Measurements from ENCODE around the gene PRKN. TPM values are rescaled to one million over a fixed set of nuclear protein-coding genes. Genes with fewer than 3 reads are reported as not detected.

The PRKN gene
- total RNA-seq, 1 experiment from 2014 or later = 2.0 TPM

DNA sequence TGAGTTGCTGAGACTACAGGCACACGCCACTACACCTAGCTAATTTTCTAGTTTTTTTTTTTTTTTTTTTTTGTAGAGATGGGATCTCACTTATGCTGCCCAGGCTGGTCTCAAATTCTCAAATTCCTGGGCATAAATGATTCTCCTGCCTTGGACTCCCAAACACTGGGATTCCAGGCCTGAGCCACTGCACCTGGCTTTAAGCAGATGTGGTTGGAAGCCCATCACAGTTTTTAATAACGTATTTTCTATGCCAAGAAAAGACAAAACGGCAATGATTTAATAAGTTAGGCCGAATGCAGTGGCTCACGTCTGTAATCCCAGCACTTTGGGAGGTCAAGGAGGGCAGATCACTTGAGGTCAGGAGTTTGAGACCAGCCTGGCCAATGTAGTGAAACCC, 456.6 kb downstream of the PRKN start:
- Histone ChIP-seq H2BK12ac (ENCODE audit: insufficient read length, low read depth, low read length) (no peak overlapping the region), H3K18ac (ENCODE audit: insufficient read length, low read depth, low read length) (no peak overlapping the region), H3K79me2 (ENCODE audit: insufficient read depth, low read length) (no peaks in the 10 kb centered on the region), H3K14ac (ENCODE audit: insufficient read depth, low read length) (no peak overlapping the region), H2AFZ (ENCODE audit: low read length) (no peak overlapping the region), H3K23me2 (ENCODE audit: insufficient read length, low read depth, low read length, poor library complexity, severe bottlenecking) (no peaks in the 10 kb centered on the region), H3K9ac (ENCODE audit: extremely low read depth, insufficient read length, low read length) (no peak overlapping the region), H2BK15ac (ENCODE audit: low read depth, low read length) (no peak overlapping the region), H3K79me1 (ENCODE audit: insufficient read depth, low read depth, low read length, poor library complexity, severe bottlenecking) (no peaks in the 10 kb centered on the region), H4K8ac (replicated peaks; ENCODE audit: insufficient read length, low read depth, low read length) (no peak overlapping the region), H2BK120ac (ENCODE audit: low read depth, low read length, poor library complexity, severe bottlenecking) (no peak overlapping the region), H3K27me3 (ENCODE audit: insufficient read depth, low read length) (no peaks in the 10 kb centered on the region), H4K5ac (ENCODE audit: insufficient read length, low read depth, low read length) (no peak overlapping the region), H3K56ac (ENCODE audit: insufficient read length, low read depth, low read length) (no peak overlapping the region), H2BK20ac (ENCODE audit: low read depth, low read length, poor library complexity, severe bottlenecking) (no peak overlapping the region), H2BK5ac (ENCODE audit: insufficient read length, low read length) (no peak overlapping the region), H2AK5ac (ENCODE audit: insufficient read length, low read length) (no peak overlapping the region), H3T11ph (ENCODE audit: low read length) (no peak overlapping the region), H3K4me2 (ENCODE audit: insufficient read depth, insufficient read length, low read length) (no peak overlapping the region), H4K91ac (ENCODE audit: insufficient read length, low read depth, low read length) (no peak overlapping the region), H4K20me1 (ENCODE audit: control insufficient read depth, insufficient read depth, insufficient read length) (no peaks in the 10 kb centered on the region), H3K23ac (ENCODE audit: insufficient read length, low read depth, low read length) (no peak overlapping the region), H3K4ac (ENCODE audit: low read depth, low read length) (no peak overlapping the region), H3K4me1 (ENCODE audit: insufficient read depth, low read length) (no peaks in the 10 kb centered on the region), H3K9me3 (ENCODE audit: control insufficient read depth, low read depth, low read length) (no peaks in the 10 kb centered on the region), H3K27ac (ENCODE audit: insufficient read length, low read depth, low read length) (no peak overlapping the region)
- H3K4me1 Mint-ChIP-seq = no peaks in the 10 kb centered on the region
- no CpG with 5 or more reads among the region's 5 CpGs for WGBS (ENCODE audit: extremely low coverage, insufficient read length, low lambda C conversion rate)
- no peak overlapping the region for H3K4me3 Mint-ChIP-seq
- H3K9me3 Mint-ChIP-seq = no peaks in the 10 kb centered on the region
- no peak for DNase-seq
- no peak overlapping the region for H3K27ac Mint-ChIP-seq
- H3K27me3 Mint-ChIP-seq (ENCODE audit: low read depth) = no peaks in the 10 kb centered on the region
- no peaks in the 10 kb centered on the region for H3K36me3 Mint-ChIP-seq (ENCODE audit: insufficient read depth in 1 of 3, low read depth in 3 of 3)
- TF ChIP-seq, protein P1, sequence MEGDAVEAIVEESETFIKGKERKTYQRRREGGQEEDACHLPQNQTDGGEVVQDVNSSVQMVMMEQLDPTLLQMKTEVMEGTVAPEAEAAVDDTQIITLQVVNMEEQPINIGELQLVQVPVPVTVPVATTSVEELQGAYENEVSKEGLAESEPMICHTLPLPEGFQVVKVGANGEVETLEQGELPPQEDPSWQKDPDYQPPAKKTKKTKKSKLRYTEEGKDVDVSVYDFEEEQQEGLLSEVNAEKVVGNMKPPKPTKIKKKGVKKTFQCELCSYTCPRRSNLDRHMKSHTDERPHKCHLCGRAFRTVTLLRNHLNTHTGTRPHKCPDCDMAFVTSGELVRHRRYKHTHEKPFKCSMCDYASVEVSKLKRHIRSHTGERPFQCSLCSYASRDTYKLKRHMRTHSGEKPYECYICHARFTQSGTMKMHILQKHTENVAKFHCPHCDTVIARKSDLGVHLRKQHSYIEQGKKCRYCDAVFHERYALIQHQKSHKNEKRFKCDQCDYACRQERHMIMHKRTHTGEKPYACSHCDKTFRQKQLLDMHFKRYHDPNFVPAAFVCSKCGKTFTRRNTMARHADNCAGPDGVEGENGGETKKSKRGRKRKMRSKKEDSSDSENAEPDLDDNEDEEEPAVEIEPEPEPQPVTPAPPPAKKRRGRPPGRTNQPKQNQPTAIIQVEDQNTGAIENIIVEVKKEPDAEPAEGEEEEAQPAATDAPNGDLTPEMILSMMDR (conservative IDR thresholded peaks at IDR 0.05) = no peak
